Common myeloid progenitor, CD34-positive (primary cell): ENCODE measurements around the gene TBC1D24.

Experiments used
- CTCF ChIA-PET: fragments of 350-600 bp; sonication (Branson Sonifier 250); formaldehyde crosslinking; loops from one replicate; lab custom pipeline; 2021; ENCODE audit warnings: antibody characterized with exemption; lab: Charles Lee
- POLR2A ChIA-PET: fragments of 350-600 bp; sonication (Branson Sonifier 250); formaldehyde crosslinking; loops from one replicate; lab custom pipeline; 2021; ENCODE audit warnings: antibody characterized with exemption; lab: Charles Lee
- DNase-seq, 3 donors: peaks; one replicate each; pipeline versions ENCODE4 v3.0.0 to v3.0.0-alpha.2; 2013
- H3K27ac ChIP-seq, 2 experiments: 1 replicate in 1 of 2; 2 replicates in 1 of 2; pipeline ENCODE4 v1.7.0; 2013; ENCODE audit warnings: inconsistent platforms in 2 of 2, low read length in 2 of 2, mild to moderate bottlenecking in 2 of 2, low read depth in 1 of 2, moderate library complexity in 1 of 2; ENCODE audit not compliant: severe bottlenecking in 2 of 2, insufficient read depth in 1 of 2, poor library complexity in 1 of 2
- H3K27me3 ChIP-seq, 5 experiments: replicated peaks in 2 of 5; 1 replicate in 3 of 5; 2 replicates in 2 of 5; pipeline versions ENCODE4 v1.6.1 to v1.7.0; 2013; ENCODE audit warnings: low read length in 4 of 5, mild to moderate bottlenecking in 2 of 5, moderate library complexity in 2 of 5, inconsistent platforms in 1 of 5; ENCODE audit not compliant: insufficient read depth in 5 of 5, control insufficient read depth in 4 of 5
- H3K36me3 ChIP-seq, 4 experiments: 1 replicate in 2 of 4; 2 replicates in 2 of 4; pipeline versions ENCODE4 v1.6.1 to v1.7.0; 2013; ENCODE audit warnings: low read length in 3 of 4, control low read depth in 1 of 4, mild to moderate bottlenecking in 1 of 4; ENCODE audit not compliant: control insufficient read depth in 4 of 4, insufficient read depth in 4 of 4
- H3K4me1 ChIP-seq, 4 experiments: 1 replicate in 3 of 4; 2 replicates in 1 of 4; pipeline versions ENCODE4 v1.6.1 to v1.7.1; 2013; ENCODE audit warnings: low read length in 3 of 4, mild to moderate bottlenecking in 3 of 4, control low read depth in 1 of 4, inconsistent platforms in 1 of 4, moderate library complexity in 1 of 4; ENCODE audit not compliant: control insufficient read depth in 4 of 4, insufficient read depth in 4 of 4; ENCODE audit errors: control extremely low read depth in 1 of 4
- H3K4me3 ChIP-seq, 7 experiments: 1 replicate in 4 of 7; 2 replicates in 3 of 7; pipeline versions ENCODE4 v1.5.1 to v1.7.0; 2013; ENCODE audit warnings: mild to moderate bottlenecking in 7 of 7, low read length in 6 of 7, moderate library complexity in 6 of 7, inconsistent platforms in 2 of 7, low read depth in 2 of 7, control low read depth in 1 of 7; ENCODE audit not compliant: insufficient read depth in 4 of 7, control insufficient read depth in 1 of 7; ENCODE audit errors: extremely low read depth in 1 of 7
- H3K9me3 ChIP-seq, 5 experiments: 1 replicate in 4 of 5; 2 replicates in 1 of 5; pipeline versions ENCODE4 v1.6.1 to v1.7.1; 2013; ENCODE audit warnings: low read length in 4 of 5, mild to moderate bottlenecking in 2 of 5, inconsistent platforms in 1 of 5, low read depth in 1 of 5, moderate library complexity in 1 of 5; ENCODE audit not compliant: control insufficient read depth in 4 of 5, insufficient read depth in 2 of 5; ENCODE audit errors: control extremely low read depth in 1 of 5
- WGBS: methylation state at CpG from one replicate; pipeline ENCODE4 v1.1.5; 2013; ENCODE audit not compliant: insufficient coverage; 5-methylcytosine and 5-hydroxymethylcytosine counted together

TBC1D24 gene

GRCh38 chr16:2519711-2520080, 44.8 kb downstream of the TBC1D24 start:
- Histone ChIP-seq H3K4me3 (peak overlapping the region in 3 of 7 experiments; percentile 33 to 64 (median 60)), H3K27me3 (no peaks in the 10 kb centered on the region)
- CTCF ChIA-PET, result interaction anchor here (0.8 to 2.4 kb wide), 4 partner anchors 9 to 19 kb away, joined by 3 to 7 read pairs (median 4); partner anchors contain the start of gene CEMP1

DNA sequence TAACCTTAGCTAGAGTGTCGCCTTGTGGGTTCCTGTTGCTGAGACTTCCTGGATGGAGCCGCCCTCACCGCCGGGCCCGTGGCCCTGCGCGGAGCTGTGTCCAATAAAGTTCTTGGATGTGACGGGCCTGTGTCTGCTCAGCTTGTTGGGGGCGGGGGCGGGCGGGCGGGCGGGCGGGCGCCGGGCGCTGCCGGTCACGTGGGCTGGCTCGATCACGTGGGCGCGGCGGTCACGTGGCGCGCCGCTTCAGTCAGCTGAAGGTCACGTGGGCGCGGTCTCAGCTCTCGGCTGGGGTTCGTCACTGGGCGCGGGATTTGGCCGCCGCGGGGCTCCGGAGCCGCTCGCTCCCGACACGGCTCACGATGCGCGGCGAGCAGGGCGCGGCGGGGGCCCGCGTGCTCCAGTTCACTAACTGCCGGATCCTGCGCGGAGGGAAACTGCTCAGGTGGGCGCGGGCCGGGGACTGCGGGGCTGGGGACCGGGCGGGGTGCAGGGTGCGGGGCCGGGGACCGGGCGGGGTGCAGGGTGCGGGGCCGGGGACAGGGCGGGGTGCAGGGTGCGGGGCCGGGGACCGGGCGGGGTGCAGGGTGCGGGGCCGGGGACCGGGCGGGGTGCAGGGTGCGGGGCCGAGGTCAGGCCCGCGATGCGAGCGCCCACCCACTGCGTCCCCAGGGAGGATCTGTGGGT, 45.3 kb downstream of the TBC1D24 start, which contains the start of gene AMDHD2:
Gene AMDHD2 (plus strand): TSS at position 275 of the 687 bp plus-strand sequence. CDS start 88 bp downstream, at position 363.
- Histone ChIP-seq H3K27ac (peak within 1 kb of the TSS in 1 of 2 experiments; percentile 43), H3K4me1 (peaks cover 10 to 57% (median 56%) of the 10 kb centered on the region in 4 experiments), H3K27me3 (no peaks in the 10 kb centered on the region), H3K36me3 (peaks cover 0 to 47% (median 21%) of the 10 kb centered on the region in 4 experiments), H3K4me3 (peak within 1 kb of the TSS; percentile 16 to 80 (median 66)), H3K9me3 (no peaks in the 10 kb centered on the region)
- 0% methylated on average over 49 of the region's 83 CpGs for WGBS
- CTCF ChIA-PET, result interaction anchor here (0.8 to 2.4 kb wide), 4 partner anchors 9 to 19 kb away, joined by 3 to 7 read pairs (median 4); partner anchors contain the start of gene CEMP1
- peak; percentile 87 to 94 (median 94) for DNase-seq
- POLR2A ChIA-PET, result interaction anchor here (1.0 to 3.7 kb wide), 5 partner anchors 11 to 365 kb away, joined by 3 to 24 read pairs (median 4); partner anchors contain the start of genes CEMP1, PDPK1 and TRAF7

More at GRCh38 chr16:2519711-2520080, 44.8 kb downstream of the TBC1D24 start:
- WGBS, result 66% methylated on average over 19 of the region's 22 CpGs
- peaks cover 10 to 63% (median 62%) of the 10 kb centered on the region in 4 experiments for H3K4me1 ChIP-seq
- H3K27ac ChIP-seq, result peak overlapping the region in 1 of 2 experiments; percentile 34
- no peak for DNase-seq
- POLR2A ChIA-PET, result interaction anchor here (1.0 to 3.7 kb wide), 5 partner anchors 10 to 364 kb away, joined by 3 to 24 read pairs (median 4); partner anchors contain the start of genes CEMP1, PDPK1 and TRAF7
- peaks cover 0 to 45% (median 19%) of the 10 kb centered on the region in 4 experiments for H3K36me3 ChIP-seq
- no peaks in the 10 kb centered on the region for H3K9me3 ChIP-seq

DNA sequence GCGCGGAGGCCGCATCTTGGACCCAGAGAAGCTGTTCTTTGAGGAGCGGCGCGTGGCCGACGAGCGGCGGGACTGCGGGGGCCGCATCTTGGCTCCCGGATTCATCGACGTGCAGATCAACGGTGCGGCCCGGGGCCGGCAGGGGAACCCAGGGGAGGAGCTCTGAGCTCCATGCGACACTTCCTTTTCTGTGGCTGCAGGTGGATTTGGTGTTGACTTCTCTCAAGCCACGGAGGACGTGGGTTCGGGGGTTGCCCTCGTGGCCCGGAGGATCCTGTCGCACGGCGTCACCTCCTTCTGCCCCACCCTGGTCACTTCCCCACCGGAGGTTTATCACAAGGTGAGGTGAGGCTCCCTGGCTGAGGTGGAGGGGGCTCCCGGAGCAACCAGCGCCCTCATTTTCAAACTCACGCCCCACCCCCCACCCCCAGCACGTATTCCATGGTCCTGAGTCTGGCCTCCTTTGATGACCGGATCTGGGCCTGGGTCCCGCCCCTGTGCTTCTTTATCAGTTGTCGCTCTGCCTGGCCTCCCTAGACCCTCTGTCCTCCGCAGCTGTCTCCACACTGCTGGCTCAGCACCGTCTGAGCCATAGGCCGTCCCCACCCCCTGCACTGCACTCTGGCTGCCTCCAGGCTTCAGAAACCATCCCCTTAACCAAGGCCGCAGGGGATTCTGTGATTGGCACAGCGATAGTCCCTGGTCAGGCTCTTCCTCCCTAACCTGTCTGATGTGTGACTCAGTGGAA, 46.0 kb downstream of the TBC1D24 start:
- H3K4me1 ChIP-seq, result peaks cover 6 to 51% (median 49%) of the 10 kb centered on the region in 4 experiments
- POLR2A ChIA-PET, result interaction anchor here (0.6 to 3.7 kb wide), 7 partner anchors 11 to 636 kb away, joined by 3 to 24 read pairs (median 4); partner anchors contain the start of genes CEMP1, PDPK1 and TRAF7
- DNase-seq, result peak; percentile 63 to 86 (median 79)
- H3K4me3 ChIP-seq, result peak overlapping the region; percentile 16 to 80 (median 66)
- no peaks in the 10 kb centered on the region for H3K27me3 ChIP-seq
- peak overlapping the region in 1 of 2 experiments; percentile 43 for H3K27ac ChIP-seq
- H3K9me3 ChIP-seq, result no peaks in the 10 kb centered on the region
- CTCF ChIA-PET, result interaction anchor here (1.3 to 2.4 kb wide), 3 partner anchors 8 to 14 kb away, joined by 3 to 7 read pairs (median 3); partner anchors contain the start of gene CEMP1
- H3K36me3 ChIP-seq, result peaks cover 2 to 49% (median 22%) of the 10 kb centered on the region in 4 experiments
- 34% methylated on average over 29 of the region's 41 CpGs for WGBS

DNA sequence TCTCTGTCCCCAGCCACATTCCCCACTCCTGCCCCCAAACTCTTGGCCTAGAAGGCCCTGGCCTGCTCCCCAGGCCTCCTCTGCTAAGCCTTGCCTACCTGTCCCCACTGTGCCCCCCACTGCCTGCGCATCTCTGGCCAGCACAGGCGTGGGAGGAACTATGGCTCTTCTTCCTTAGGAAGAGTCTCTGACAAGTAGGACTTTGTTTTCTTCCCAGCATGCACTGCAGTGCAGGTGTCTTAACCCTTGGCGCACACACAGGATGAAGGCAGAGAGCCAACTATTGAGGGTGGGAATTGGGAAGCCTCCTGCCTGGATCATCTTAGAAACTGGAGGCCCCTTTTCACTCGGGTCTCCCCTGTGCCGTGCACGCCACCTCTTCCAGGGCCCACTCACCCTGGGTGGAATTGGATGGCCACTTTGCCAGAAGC, 48.9 kb downstream of the TBC1D24 start:
- Histone ChIP-seq H3K27me3 (no peaks in the 10 kb centered on the region), H3K4me3 (no peak overlapping the region), H3K36me3 (peaks cover 3 to 54% (median 39%) of the 10 kb centered on the region in 4 experiments), H3K4me1 (peaks cover 0 to 26% (median 22%) of the 10 kb centered on the region in 4 experiments), H3K27ac (no peak overlapping the region), H3K9me3 (no peaks in the 10 kb centered on the region)
- DNase-seq, result no peak
- ChIA-PET CTCF (interaction anchor here (1.6 kb wide), 1 partner anchor 12 kb away, joined by 3 read pairs; no protein-coding TSS in a partner anchor), POLR2A (no interaction called here)
- WGBS, result 99% methylated on average over 6 of the region's 6 CpGs

DNA sequence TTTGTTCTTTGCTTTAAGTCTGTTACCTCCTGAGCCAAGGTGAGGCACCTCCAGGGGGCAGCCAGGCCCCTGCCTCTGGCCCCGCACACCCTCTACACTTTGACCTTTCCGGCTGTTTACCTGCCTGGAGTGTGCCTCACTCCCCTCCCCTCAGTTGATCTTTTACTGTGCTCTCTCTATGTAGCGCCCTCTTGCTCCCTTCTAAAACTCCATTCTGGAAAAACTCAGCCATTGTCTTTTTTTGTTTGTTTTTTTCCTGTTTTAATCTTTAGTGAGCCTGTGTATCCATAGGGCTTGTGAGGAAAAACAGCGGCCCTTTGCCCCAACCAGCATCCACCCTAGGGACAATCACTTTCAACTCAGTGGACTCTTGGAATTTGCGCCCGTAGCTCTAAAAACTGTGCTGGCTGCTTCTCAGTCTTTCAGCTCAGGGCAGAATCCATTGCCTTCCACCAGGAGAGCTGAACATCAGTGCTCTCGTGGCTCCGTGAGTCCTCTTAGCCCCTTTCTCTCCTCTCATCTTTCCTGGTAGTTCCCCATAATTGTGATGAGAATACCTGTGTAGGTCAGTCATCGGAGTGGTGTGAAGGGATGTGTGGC, 49.5 kb downstream of the TBC1D24 start:
- Histone ChIP-seq H3K27ac (no peak overlapping the region), H3K9me3 (no peaks in the 10 kb centered on the region), H3K4me3 (no peak overlapping the region), H3K36me3 (peaks cover 3 to 54% (median 40%) of the 10 kb centered on the region in 4 experiments), H3K4me1 (peaks cover 0 to 20% (median 16%) of the 10 kb centered on the region in 4 experiments), H3K27me3 (no peaks in the 10 kb centered on the region)
- no peak for DNase-seq
- ChIA-PET POLR2A (no interaction called here), CTCF (interaction anchor here (1.6 kb wide), 1 partner anchor 12 kb away, joined by 3 read pairs; no protein-coding TSS in a partner anchor)
- WGBS, result 97% methylated on average over 7 of the region's 9 CpGs

GRCh38 chr16:2526135-2526534, 51.2 kb downstream of the TBC1D24 start:
- no peaks in the 10 kb centered on the region for H3K27me3 ChIP-seq
- 83% methylated on average over 5 of the region's 8 CpGs for WGBS
- CTCF ChIA-PET, result no interaction called here
- H3K4me1 ChIP-seq, result peaks cover 0 to 12% (median 6%) of the 10 kb centered on the region in 4 experiments
- no peak overlapping the region for H3K27ac ChIP-seq
- H3K9me3 ChIP-seq, result no peaks in the 10 kb centered on the region
- DNase-seq, result no peak
- peaks cover 3 to 60% (median 42%) of the 10 kb centered on the region in 4 experiments for H3K36me3 ChIP-seq
- POLR2A ChIA-PET, result no interaction called here
- H3K4me3 ChIP-seq, result no peak overlapping the region
